K562 (cell line): Measurements from ENCODE around the gene MACF1. TPM values are rescaled to one million over a fixed set of nuclear protein-coding genes. Genes with fewer than 3 reads are reported as not detected.

Experiments used
- GATAD2B ChIP-seq: fragments of 450-650 bp; IDR thresholded peaks from 2 replicates; pipeline ENCODE4 v1.6.1; 2017; ENCODE audit warnings: mild to moderate bottlenecking, borderline replicate concordance
- JUNB ChIP-seq: fragments of 450-650 bp; formaldehyde crosslinking; conservative IDR thresholded peaks from 2 replicates; pipeline ENCODE4 v1.4.0; 2020; ENCODE audit warnings: mild to moderate bottlenecking
- MAX ChIP-seq: sonication (generic); formaldehyde crosslinking; IDR thresholded peaks from 2 replicates; pipeline ENCODE4 v1.9.0; 2022; ENCODE audit warnings: mild to moderate bottlenecking, missing genetic modification reagents
- NEUROD1 ChIP-seq: fragments of 150-350 bp; IDR thresholded peaks from 2 replicates; pipeline ENCODE4 v1.6.1; 2014; ENCODE audit warnings: borderline replicate concordance, low read length, low read depth; ENCODE audit not compliant: partially characterized antibody
- SUPT5H ChIP-seq: fragments of 450-650 bp; IDR thresholded peaks from 2 replicates; pipeline ENCODE4 v1.6.1; 2016
- ZNF23 ChIP-seq: fragments of 250-450 bp; sonication (Bioruptor Pico); IDR thresholded peaks from 2 replicates; pipeline ENCODE4 v1.4.0; 2020; ENCODE audit warnings: mild to moderate bottlenecking
- ZNF518B ChIP-seq: fragments of 250-450 bp; sonication (Bioruptor Pico); IDR thresholded peaks from 2 replicates; pipeline ENCODE4 v1.5.0; 2021; ENCODE audit warnings: mild to moderate bottlenecking, moderate library complexity
- polyA plus RNA-seq, 8 experiments: library from polyadenylated mRNA; depleted of rRNA in 4 of 8; stranded (reverse) in 5 of 8; unstranded in 3 of 8; fragments of >200 nt; fragmentation: Nextera tagmentation in 2 of 8; fragmentation: Illumina TruSeq in 1 of 8; extraction: Ambion mirVana in 2 of 8; extraction: Trizol in 1 of 8; gene quantifications; 2 replicates each; pipeline versions ENCODE4 v1.2.1 to v1.2.3, GENCODE V29; 2011 to 2014; ENCODE audit warnings: inconsistent platforms in 1 of 8, missing spikeins in 1 of 8
- total RNA-seq, 7 experiments: library from RNA; depleted of rRNA in 6 of 7; stranded (reverse); fragments of >200 nt in 6 of 7; fragmentation: Illumina TruSeq in 2 of 7; extraction: Trizol in 2 of 7; gene quantifications; 2 replicates each; pipeline versions ENCODE4 v1.2.1 to v1.2.3, GENCODE V29; 2011 to 2021; ENCODE audit warnings: low replicate concordance in 1 of 7
- TF ChIP-seq, protein P1 (sequence below): sonication (generic); formaldehyde crosslinking; IDR thresholded peaks from 2 replicates; pipeline ENCODE4 v1.8.1; 2023; ENCODE audit warnings: missing genetic modification reagents, mild to moderate bottlenecking, borderline replicate concordance
- TF ChIP-seq, protein P2 (sequence below), 2 experiments: fragments of 450-650 bp in 1 of 2; IDR thresholded peaks; 2 replicates each; pipeline ENCODE4 v1.6.1; 2011 to 2017; ENCODE audit warnings: low read depth in 2 of 2, antibody characterized with exemption in 1 of 2, borderline replicate concordance in 1 of 2, low read length in 1 of 2, mild to moderate bottlenecking in 1 of 2, mixed read lengths in 1 of 2; ENCODE audit not compliant: control insufficient read depth in 1 of 2
- TF ChIP-seq, protein P3 (sequence below): fragments of 450-650 bp; IDR thresholded peaks from 2 replicates; pipeline ENCODE4 v1.6.1; 2014; ENCODE audit warnings: low read depth, mild to moderate bottlenecking, moderate library complexity, borderline replicate concordance

Gene MACF1
- total and polyA plus RNA-seq, 9 of the 15 experiments (the other 6 are each of a cell fraction or from before 2014, with no cell fraction given) = 13.2 to 232 (median 112) TPM

GRCh38 chr1:39214998-39215873, 10.7 kb downstream of the MACF1 start (continued):
- TF ChIP-seq, protein P1, sequence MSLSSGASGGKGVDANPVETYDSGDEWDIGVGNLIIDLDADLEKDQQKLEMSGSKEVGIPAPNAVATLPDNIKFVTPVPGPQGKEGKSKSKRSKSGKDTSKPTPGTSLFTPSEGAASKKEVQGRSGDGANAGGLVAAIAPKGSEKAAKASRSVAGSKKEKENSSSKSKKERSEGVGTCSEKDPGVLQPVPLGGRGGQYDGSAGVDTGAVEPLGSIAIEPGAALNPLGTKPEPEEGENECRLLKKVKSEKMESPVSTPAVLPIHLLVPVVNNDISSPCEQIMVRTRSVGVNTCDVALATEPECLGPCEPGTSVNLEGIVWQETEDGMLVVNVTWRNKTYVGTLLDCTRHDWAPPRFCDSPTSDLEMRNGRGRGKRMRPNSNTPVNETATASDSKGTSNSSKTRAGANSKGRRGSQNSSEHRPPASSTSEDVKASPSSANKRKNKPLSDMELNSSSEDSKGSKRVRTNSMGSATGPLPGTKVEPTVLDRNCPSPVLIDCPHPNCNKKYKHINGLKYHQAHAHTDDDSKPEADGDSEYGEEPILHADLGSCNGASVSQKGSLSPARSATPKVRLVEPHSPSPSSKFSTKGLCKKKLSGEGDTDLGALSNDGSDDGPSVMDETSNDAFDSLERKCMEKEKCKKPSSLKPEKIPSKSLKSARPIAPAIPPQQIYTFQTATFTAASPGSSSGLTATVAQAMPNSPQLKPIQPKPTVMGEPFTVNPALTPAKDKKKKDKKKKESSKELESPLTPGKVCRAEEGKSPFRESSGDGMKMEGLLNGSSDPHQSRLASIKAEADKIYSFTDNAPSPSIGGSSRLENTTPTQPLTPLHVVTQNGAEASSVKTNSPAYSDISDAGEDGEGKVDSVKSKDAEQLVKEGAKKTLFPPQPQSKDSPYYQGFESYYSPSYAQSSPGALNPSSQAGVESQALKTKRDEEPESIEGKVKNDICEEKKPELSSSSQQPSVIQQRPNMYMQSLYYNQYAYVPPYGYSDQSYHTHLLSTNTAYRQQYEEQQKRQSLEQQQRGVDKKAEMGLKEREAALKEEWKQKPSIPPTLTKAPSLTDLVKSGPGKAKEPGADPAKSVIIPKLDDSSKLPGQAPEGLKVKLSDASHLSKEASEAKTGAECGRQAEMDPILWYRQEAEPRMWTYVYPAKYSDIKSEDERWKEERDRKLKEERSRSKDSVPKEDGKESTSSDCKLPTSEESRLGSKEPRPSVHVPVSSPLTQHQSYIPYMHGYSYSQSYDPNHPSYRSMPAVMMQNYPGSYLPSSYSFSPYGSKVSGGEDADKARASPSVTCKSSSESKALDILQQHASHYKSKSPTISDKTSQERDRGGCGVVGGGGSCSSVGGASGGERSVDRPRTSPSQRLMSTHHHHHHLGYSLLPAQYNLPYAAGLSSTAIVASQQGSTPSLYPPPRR (CRISPR knock-in tag) = no peak
- no peak for TF ChIP-seq ZNF518B (CRISPR knock-in tag)
- TF ChIP-seq, protein P2, sequence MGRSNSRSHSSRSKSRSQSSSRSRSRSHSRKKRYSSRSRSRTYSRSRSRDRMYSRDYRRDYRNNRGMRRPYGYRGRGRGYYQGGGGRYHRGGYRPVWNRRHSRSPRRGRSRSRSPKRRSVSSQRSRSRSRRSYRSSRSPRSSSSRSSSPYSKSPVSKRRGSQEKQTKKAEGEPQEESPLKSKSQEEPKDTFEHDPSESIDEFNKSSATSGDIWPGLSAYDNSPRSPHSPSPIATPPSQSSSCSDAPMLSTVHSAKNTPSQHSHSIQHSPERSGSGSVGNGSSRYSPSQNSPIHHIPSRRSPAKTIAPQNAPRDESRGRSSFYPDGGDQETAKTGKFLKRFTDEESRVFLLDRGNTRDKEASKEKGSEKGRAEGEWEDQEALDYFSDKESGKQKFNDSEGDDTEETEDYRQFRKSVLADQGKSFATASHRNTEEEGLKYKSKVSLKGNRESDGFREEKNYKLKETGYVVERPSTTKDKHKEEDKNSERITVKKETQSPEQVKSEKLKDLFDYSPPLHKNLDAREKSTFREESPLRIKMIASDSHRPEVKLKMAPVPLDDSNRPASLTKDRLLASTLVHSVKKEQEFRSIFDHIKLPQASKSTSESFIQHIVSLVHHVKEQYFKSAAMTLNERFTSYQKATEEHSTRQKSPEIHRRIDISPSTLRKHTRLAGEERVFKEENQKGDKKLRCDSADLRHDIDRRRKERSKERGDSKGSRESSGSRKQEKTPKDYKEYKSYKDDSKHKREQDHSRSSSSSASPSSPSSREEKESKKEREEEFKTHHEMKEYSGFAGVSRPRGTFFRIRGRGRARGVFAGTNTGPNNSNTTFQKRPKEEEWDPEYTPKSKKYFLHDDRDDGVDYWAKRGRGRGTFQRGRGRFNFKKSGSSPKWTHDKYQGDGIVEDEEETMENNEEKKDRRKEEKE (IDR thresholded peaks at IDR 0.05; ENCODE audit: borderline replicate concordance in 1 of 2, control insufficient read depth in 1 of 2, low read depth in 2 of 2, low read length in 1 of 2) = no peak
- no peak for TF ChIP-seq JUNB (CRISPR knock-in tag)
- peak; percentile 84 for TF ChIP-seq MAX (CRISPR knock-in tag)
- no peak for TF ChIP-seq ZNF23 (CRISPR knock-in tag)
- TF ChIP-seq SUPT5H = peak; percentile 55; the same call in 1 of the 2 replicates
- TF ChIP-seq GATAD2B = no peak
- TF ChIP-seq, protein P3, sequence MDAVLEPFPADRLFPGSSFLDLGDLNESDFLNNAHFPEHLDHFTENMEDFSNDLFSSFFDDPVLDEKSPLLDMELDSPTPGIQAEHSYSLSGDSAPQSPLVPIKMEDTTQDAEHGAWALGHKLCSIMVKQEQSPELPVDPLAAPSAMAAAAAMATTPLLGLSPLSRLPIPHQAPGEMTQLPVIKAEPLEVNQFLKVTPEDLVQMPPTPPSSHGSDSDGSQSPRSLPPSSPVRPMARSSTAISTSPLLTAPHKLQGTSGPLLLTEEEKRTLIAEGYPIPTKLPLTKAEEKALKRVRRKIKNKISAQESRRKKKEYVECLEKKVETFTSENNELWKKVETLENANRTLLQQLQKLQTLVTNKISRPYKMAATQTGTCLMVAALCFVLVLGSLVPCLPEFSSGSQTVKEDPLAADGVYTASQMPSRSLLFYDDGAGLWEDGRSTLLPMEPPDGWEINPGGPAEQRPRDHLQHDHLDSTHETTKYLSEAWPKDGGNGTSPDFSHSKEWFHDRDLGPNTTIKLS = no peak
- TF ChIP-seq NEUROD1 = no peak
